HepG2 (cell line): ENCODE measurements around the gene AXIN2. TPM values are rescaled to one million over a fixed set of nuclear protein-coding genes. Genes with fewer than 3 reads are reported as not detected.

ENCODE experiments used
- ARID2 ChIP-seq: sonication (generic); formaldehyde crosslinking; IDR thresholded peaks from 2 replicates; pipeline ENCODE4 v1.8.1; 2022; ENCODE audit warnings: mild to moderate bottlenecking, missing genetic modification reagents, borderline replicate concordance
- CBX1 ChIP-seq: IDR thresholded peaks from one replicate; pipeline ENCODE4 v1.6.1; 2016; ENCODE audit warnings: antibody characterized with exemption, low read depth
- HDAC1 ChIP-seq: sonication (generic); formaldehyde crosslinking; IDR thresholded peaks from 2 replicates; pipeline ENCODE4 v1.5.1; 2020; ENCODE audit warnings: mild to moderate bottlenecking, missing genetic modification reagents
- HNF4G ChIP-seq, 2 experiments: sonication (generic) in 1 of 2; formaldehyde crosslinking in 1 of 2; IDR thresholded peaks; 2 replicates each; pipeline versions ENCODE4 v1.4.0 to v1.6.1; 2011 to 2020; ENCODE audit warnings: borderline replicate concordance in 2 of 2, low read depth in 2 of 2, mild to moderate bottlenecking in 2 of 2, low read length in 1 of 2, missing genetic modification reagents in 1 of 2, moderate library complexity in 1 of 2
- KDM5A ChIP-seq: fragments of 200-600 bp; sonication (generic); IDR thresholded peaks from 2 replicates; pipeline ENCODE4 v1.7.0; 2018; ENCODE audit warnings: antibody characterized with exemption, mild to moderate bottlenecking, low read length, borderline replicate concordance
- NFIC ChIP-seq: IDR thresholded peaks from 2 replicates; pipeline ENCODE4 v1.6.1; 2012; ENCODE audit warnings: mild to moderate bottlenecking, low read length, inconsistent platforms
- PCBP2 ChIP-seq: fragments of 200-400 bp; formaldehyde crosslinking; optimal IDR thresholded peaks from 2 replicates; pipeline ENCODE3; 2018; ENCODE audit warnings: low read length, low read depth; ENCODE audit not compliant: poor library complexity, severe bottlenecking
- PITX1 ChIP-seq: sonication (generic); formaldehyde crosslinking; IDR thresholded peaks from 2 replicates; pipeline ENCODE4 v1.5.1; 2020; ENCODE audit warnings: mild to moderate bottlenecking, missing genetic modification reagents
- RARA ChIP-seq: IDR thresholded peaks from 2 replicates; pipeline ENCODE4 v1.6.1; 2016; ENCODE audit warnings: missing genetic modification reagents, missing compliant biosample characterization
- RBFOX2 ChIP-seq: fragments of 200-400 bp; formaldehyde crosslinking; IDR thresholded peaks from 2 replicates; pipeline ENCODE4 v1.6.1; 2017; ENCODE audit warnings: low read depth, mild to moderate bottlenecking, low read length
- RBM22 ChIP-seq: fragments of 200-400 bp; formaldehyde crosslinking; optimal IDR thresholded peaks from 2 replicates; pipeline ENCODE3; 2017; ENCODE audit warnings: mild to moderate bottlenecking, low read length, moderate library complexity
- RBM39 ChIP-seq: fragments of 200-400 bp; formaldehyde crosslinking; IDR thresholded peaks from one replicate; pipeline ENCODE4 v1.6.1; 2018; ENCODE audit warnings: antibody characterized with exemption, mild to moderate bottlenecking, low read depth, low read length; ENCODE audit not compliant: poor library complexity, severe bottlenecking
- RXRB ChIP-seq: IDR thresholded peaks from 2 replicates; pipeline ENCODE4 v1.6.1; 2016; ENCODE audit warnings: borderline replicate concordance, missing genetic modification reagents, missing compliant biosample characterization
- SALL1 ChIP-seq: sonication (generic); formaldehyde crosslinking; IDR thresholded peaks from 2 replicates; pipeline ENCODE4 v1.8.0; 2022; ENCODE audit warnings: mild to moderate bottlenecking, missing genetic modification reagents
- SIN3A ChIP-seq: IDR thresholded peaks from 2 replicates; pipeline ENCODE4 v1.6.1; 2011; ENCODE audit warnings: low read depth, mild to moderate bottlenecking, control low read depth, low read length, borderline replicate concordance
- SKI ChIP-seq: fragments of 450-650 bp; IDR thresholded peaks from one replicate; pipeline ENCODE4 v1.6.1; 2018; ENCODE audit warnings: mild to moderate bottlenecking; ENCODE audit not compliant: partially characterized antibody
- SP5 ChIP-seq: IDR thresholded peaks from 2 replicates; pipeline ENCODE4 v1.6.1; 2016; ENCODE audit warnings: low read depth, borderline replicate concordance
- SSRP1 ChIP-seq: IDR thresholded peaks from 2 replicates; pipeline ENCODE4 v1.6.1; 2016; ENCODE audit warnings: control low read depth
- THYN1 ChIP-seq: sonication (generic); formaldehyde crosslinking; IDR thresholded peaks from 2 replicates; pipeline ENCODE4 v1.8.1; 2023; ENCODE audit warnings: low read depth, mild to moderate bottlenecking, moderate library complexity, missing genetic modification reagents, borderline replicate concordance
- ZNF136 ChIP-seq: sonication (generic); formaldehyde crosslinking; IDR thresholded peaks from 2 replicates; pipeline ENCODE4 v1.8.1; 2022; ENCODE audit warnings: low read depth, mild to moderate bottlenecking, moderate library complexity, missing genetic modification reagents
- ZNF547 ChIP-seq: sonication (generic); formaldehyde crosslinking; IDR thresholded peaks from 2 replicates; pipeline ENCODE4 v1.5.1; 2020; ENCODE audit warnings: mild to moderate bottlenecking, missing genetic modification reagents
- ZNF883 ChIP-seq: sonication (generic); formaldehyde crosslinking; IDR thresholded peaks from 2 replicates; pipeline ENCODE4 v1.5.1; 2020; ENCODE audit warnings: mild to moderate bottlenecking, missing genetic modification reagents; ENCODE audit errors: not compliant biosample characterization
- polyA plus RNA-seq, 8 experiments: library from polyadenylated mRNA; depleted of rRNA in 3 of 8; stranded (reverse) in 7 of 8; unstranded in 1 of 8; fragments of >200 nt; fragmentation: Illumina TruSeq in 4 of 8; extraction: Trizol in 4 of 8; gene quantifications; 2 replicates each; pipeline versions ENCODE4 v1.2.1 to v1.2.3, GENCODE V29; 2011 to 2016; ENCODE audit warnings: low read depth in 4 of 8, missing spikeins in 1 of 8, mixed read lengths in 1 of 8; ENCODE audit not compliant: insufficient read depth in 1 of 8
- total RNA-seq, 5 experiments: library from RNA; depleted of rRNA; stranded (reverse); fragments of >200 nt; fragmentation: Illumina TruSeq; extraction: Trizol; gene quantifications; 2 replicates each; pipeline ENCODE4 v1.2.3, GENCODE V29; 2016; ENCODE audit warnings: low read depth in 1 of 5
- TF ChIP-seq, protein P1 (sequence below): sonication (generic); formaldehyde crosslinking; IDR thresholded peaks from 2 replicates; pipeline ENCODE4 v1.4.0; 2020; ENCODE audit warnings: missing genetic modification reagents
- TF ChIP-seq, protein P2 (sequence below): IDR thresholded peaks from 2 replicates; pipeline ENCODE4 v1.6.1; 2012; ENCODE audit warnings: low read length, improper control_type of control experiment

The AXIN2 gene
- total and polyA plus RNA-seq, 2 of the 13 experiments (the other 11 are each of a cell fraction or from before 2014, with no cell fraction given) = 58.6 to 63.4 TPM

DNA sequence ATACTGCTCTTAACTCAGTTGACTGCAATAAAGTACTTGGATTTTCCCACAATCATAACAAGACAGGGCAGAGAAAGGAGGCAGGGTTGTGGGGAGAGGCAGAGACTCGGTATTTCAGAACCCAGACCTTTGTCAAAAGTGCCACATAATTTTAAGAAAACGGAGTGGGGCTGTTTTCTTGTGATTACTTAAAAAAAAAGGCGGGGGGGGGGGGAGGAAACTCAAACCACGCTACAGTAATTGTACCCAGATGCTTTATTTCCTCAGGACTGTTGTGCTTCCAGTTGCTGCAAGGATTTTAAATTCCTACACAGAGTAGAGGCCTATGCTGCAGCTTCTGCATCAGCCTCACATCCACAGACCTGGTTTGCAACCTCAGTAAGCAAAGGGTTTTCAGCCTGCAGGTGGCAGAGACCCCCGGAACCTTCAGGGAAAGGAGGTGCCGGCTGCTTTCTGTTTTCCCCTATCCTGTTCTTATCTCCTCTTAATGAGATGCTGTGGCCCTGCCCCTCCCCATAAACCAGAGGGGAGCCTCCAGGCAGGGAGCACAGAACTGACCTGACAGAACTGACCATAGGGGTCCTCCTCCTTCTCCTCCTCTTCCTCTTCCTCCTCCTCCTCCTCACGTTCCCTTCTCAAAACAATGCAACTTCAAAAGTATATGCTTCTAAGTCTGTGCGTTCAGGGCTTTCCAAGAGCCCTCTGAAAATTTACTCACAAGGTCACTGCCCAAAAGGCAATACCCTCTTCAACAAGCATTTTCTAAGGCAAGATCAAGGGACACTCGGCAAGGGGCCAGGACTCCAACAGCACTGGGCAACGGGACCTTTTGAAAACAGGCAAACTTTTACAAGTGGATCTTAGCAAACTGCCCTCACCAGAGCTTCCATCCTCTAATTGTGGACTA is 7.5 kb downstream of the AXIN2 start (continued):
- TF ChIP-seq, protein P1, sequence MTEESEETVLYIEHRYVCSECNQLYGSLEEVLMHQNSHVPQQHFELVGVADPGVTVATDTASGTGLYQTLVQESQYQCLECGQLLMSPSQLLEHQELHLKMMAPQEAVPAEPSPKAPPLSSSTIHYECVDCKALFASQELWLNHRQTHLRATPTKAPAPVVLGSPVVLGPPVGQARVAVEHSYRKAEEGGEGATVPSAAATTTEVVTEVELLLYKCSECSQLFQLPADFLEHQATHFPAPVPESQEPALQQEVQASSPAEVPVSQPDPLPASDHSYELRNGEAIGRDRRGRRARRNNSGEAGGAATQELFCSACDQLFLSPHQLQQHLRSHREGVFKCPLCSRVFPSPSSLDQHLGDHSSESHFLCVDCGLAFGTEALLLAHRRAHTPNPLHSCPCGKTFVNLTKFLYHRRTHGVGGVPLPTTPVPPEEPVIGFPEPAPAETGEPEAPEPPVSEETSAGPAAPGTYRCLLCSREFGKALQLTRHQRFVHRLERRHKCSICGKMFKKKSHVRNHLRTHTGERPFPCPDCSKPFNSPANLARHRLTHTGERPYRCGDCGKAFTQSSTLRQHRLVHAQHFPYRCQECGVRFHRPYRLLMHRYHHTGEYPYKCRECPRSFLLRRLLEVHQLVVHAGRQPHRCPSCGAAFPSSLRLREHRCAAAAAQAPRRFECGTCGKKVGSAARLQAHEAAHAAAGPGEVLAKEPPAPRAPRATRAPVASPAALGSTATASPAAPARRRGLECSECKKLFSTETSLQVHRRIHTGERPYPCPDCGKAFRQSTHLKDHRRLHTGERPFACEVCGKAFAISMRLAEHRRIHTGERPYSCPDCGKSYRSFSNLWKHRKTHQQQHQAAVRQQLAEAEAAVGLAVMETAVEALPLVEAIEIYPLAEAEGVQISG = 0 out of 2 replicates have a peak, but pooled peaks have one; percentile 33
- peak; percentile 18 for TF ChIP-seq PCBP2
- TF ChIP-seq ZNF883 = peak; percentile 26
- TF ChIP-seq HDAC1 (CRISPR knock-in tag) = 0 out of 2 replicates have a peak, but pooled peaks have one; percentile 43
- no peak for TF ChIP-seq ARID2 (CRISPR knock-in tag)
- TF ChIP-seq, protein P2, sequence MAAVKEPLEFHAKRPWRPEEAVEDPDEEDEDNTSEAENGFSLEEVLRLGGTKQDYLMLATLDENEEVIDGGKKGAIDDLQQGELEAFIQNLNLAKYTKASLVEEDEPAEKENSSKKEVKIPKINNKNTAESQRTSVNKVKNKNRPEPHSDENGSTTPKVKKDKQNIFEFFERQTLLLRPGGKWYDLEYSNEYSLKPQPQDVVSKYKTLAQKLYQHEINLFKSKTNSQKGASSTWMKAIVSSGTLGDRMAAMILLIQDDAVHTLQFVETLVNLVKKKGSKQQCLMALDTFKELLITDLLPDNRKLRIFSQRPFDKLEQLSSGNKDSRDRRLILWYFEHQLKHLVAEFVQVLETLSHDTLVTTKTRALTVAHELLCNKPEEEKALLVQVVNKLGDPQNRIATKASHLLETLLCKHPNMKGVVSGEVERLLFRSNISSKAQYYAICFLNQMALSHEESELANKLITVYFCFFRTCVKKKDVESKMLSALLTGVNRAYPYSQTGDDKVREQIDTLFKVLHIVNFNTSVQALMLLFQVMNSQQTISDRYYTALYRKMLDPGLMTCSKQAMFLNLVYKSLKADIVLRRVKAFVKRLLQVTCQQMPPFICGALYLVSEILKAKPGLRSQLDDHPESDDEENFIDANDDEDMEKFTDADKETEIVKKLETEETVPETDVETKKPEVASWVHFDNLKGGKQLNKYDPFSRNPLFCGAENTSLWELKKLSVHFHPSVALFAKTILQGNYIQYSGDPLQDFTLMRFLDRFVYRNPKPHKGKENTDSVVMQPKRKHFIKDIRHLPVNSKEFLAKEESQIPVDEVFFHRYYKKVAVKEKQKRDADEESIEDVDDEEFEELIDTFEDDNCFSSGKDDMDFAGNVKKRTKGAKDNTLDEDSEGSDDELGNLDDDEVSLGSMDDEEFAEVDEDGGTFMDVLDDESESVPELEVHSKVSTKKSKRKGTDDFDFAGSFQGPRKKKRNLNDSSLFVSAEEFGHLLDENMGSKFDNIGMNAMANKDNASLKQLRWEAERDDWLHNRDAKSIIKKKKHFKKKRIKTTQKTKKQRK = no peak
- TF ChIP-seq HNF4G (IDR thresholded peaks at IDR 0.05; ENCODE audit: borderline replicate concordance, low read depth, low read length) = no peak
- no peak for TF ChIP-seq HNF4G (CRISPR knock-in tag; IDR thresholded peaks at IDR 0.05; ENCODE audit: borderline replicate concordance, low read depth)
- 0 out of 2 replicates have a peak, but pooled peaks have one; percentile 16 for TF ChIP-seq KDM5A
- TF ChIP-seq SP5 (CRISPR knock-in tag) = 0 out of 2 replicates have a peak, but pooled peaks have one; percentile 36
- TF ChIP-seq THYN1 = no peak
- TF ChIP-seq RBM22 = peak; percentile 90
- TF ChIP-seq SSRP1 (CRISPR knock-in tag) = no peak
- TF ChIP-seq RBM39 = peak; percentile 54
- no peak for TF ChIP-seq SIN3A
- no peak for TF ChIP-seq ZNF136 (CRISPR knock-in tag)
- TF ChIP-seq CBX1 = no peak
- no peak for TF ChIP-seq SALL1 (CRISPR knock-in tag)
- TF ChIP-seq NFIC = no peak
- no peak for TF ChIP-seq SKI
- no peak for TF ChIP-seq RXRB (CRISPR knock-in tag)
- TF ChIP-seq RARA (CRISPR knock-in tag) = no peak
- TF ChIP-seq ZNF547 = no peak
- TF ChIP-seq PITX1 (CRISPR knock-in tag) = no peak
- peak; percentile 53; the same call in 1 of the 2 replicates for TF ChIP-seq RBFOX2
